Measurements from ENCODE around the gene DDB1. TPM values are rescaled to one million over a fixed set of nuclear protein-coding genes. Genes with fewer than 3 reads are reported as not detected.

DDB1 gene
- total RNA-seq, 2 donors from 2014 or later = 154 to 189 TPM

- Histone ChIP-seq H3K4me1 (peaks cover 7% of the 10 kb centered on the region), H3K27me3 (no peaks in the 10 kb centered on the region), H3K36me3 (no peaks in the 10 kb centered on the region), H3K9me3 (no peaks in the 10 kb centered on the region), H3K4me3 (no peak overlapping the region), H3K9ac (ENCODE audit: low read depth in 2 of 2, low read length in 2 of 2) (peak overlapping the region in 1 of 2 donors; percentile 27), H3K27ac (peak overlapping the region; percentile 67)
- TF ChIP-seq CTCF (IDR thresholded peaks at IDR 0.05) = no peak
- intact Hi-C loops (cut with DNase I) = no loop called here
- DNase-seq = no peak
Observed at GRCh38 chr11:61358566-61358965, 25.7 kb upstream of the DDB1 start.

- no peaks in the 10 kb centered on the region for H3K27me3 ChIP-seq
- H3K4me1 ChIP-seq = peaks cover 7% of the 10 kb centered on the region
- peak overlapping the region; percentile 29 for H3K27ac ChIP-seq
- intact Hi-C loops (cut with DNase I) = no loop called here
- peak overlapping the region in 1 of 2 donors; percentile 44 for H3K9ac ChIP-seq (ENCODE audit: low read depth in 2 of 2, low read length in 2 of 2)
- DNase-seq = no peak
- no peaks in the 10 kb centered on the region for H3K36me3 ChIP-seq
- no peaks in the 10 kb centered on the region for H3K9me3 ChIP-seq
- no peak for TF ChIP-seq CTCF (IDR thresholded peaks at IDR 0.05)
- H3K4me3 ChIP-seq = no peak overlapping the region
Observed at GRCh38 chr11:61357894-61358239, 25.0 kb upstream of the DDB1 start.

DNA sequence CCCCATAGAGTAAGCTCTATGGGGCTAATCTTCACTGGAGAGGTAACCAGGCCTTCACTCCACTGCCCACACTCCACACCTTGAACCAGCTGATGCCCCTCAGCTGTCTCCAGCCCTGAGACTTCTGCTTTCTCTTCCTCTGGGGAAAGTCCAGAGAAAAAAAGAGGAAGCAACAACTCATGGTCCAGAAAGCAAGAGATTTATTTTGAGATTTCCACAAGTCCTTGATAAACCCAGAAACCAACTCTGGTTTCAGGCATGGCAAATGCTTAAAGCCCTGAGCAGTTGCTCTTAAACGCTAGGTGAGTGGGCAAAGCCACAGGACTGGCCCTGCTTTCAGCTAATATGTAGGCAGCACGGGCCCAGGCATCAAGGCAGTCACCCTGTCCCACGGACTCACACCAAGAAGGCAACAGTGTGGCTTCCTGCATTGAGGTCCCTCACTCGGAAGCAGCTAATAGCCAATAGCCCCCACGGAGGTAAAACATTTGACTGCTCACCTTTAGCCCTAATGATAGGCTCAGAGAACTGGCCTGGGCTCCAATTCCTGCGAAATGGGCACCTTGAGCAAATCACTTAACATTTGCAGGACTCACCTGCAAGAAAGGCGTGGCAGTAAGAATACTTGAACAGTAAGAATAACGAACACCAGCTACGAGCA, 24.5 kb upstream of the DDB1 start:
- H3K4me1 ChIP-seq = peaks cover 7% of the 10 kb centered on the region
- no peak for DNase-seq
- intact Hi-C loops (cut with DNase I) = no loop called here
- H3K9ac ChIP-seq (ENCODE audit: low read depth in 2 of 2, low read length in 2 of 2) = peak overlapping the region in 1 of 2 donors; percentile 44
- no peak overlapping the region for H3K4me3 ChIP-seq
- no peaks in the 10 kb centered on the region for H3K36me3 ChIP-seq
- H3K27ac ChIP-seq = peak overlapping the region; percentile 29
- TF ChIP-seq CTCF (IDR thresholded peaks at IDR 0.05) = no peak
- H3K27me3 ChIP-seq = no peaks in the 10 kb centered on the region
- no peaks in the 10 kb centered on the region for H3K9me3 ChIP-seq

GRCh38 chr11:61356706-61357105, 23.8 kb upstream of the DDB1 start:
- intact Hi-C loops (cut with DNase I) = no loop called here
- H3K36me3 ChIP-seq = peaks cover 2% of the 10 kb centered on the region
- no peak overlapping the region for H3K9ac ChIP-seq (ENCODE audit: low read depth in 2 of 2, low read length in 2 of 2)
- no peaks in the 10 kb centered on the region for H3K27me3 ChIP-seq
- peak overlapping the region; percentile 29 for H3K27ac ChIP-seq
- no peak for DNase-seq
- no peak for TF ChIP-seq CTCF (IDR thresholded peaks at IDR 0.05)
- no peaks in the 10 kb centered on the region for H3K9me3 ChIP-seq
- peaks cover 7% of the 10 kb centered on the region for H3K4me1 ChIP-seq
- no peak overlapping the region for H3K4me3 ChIP-seq

GRCh38 chr11:61354208-61354607, 21.3 kb upstream of the DDB1 start:
- no peak overlapping the region for H3K4me3 ChIP-seq
- peak overlapping the region in 1 of 2 donors; percentile 38 for H3K9ac ChIP-seq (ENCODE audit: low read depth in 2 of 2, low read length in 2 of 2)
- DNase-seq = no peak
- H3K4me1 ChIP-seq = peaks cover 7% of the 10 kb centered on the region
- H3K27ac ChIP-seq = peak overlapping the region; percentile 57
- peaks cover 6% of the 10 kb centered on the region for H3K36me3 ChIP-seq
- H3K27me3 ChIP-seq = no peaks in the 10 kb centered on the region
- intact Hi-C loops (cut with DNase I) = no loop called here
- H3K9me3 ChIP-seq = no peaks in the 10 kb centered on the region
- TF ChIP-seq CTCF (IDR thresholded peaks at IDR 0.05) = no peak
